AG04449 (cell line): ENCODE measurements around the gene MGAT3.

Experiments
- CTCF ChIA-PET: fragments of 350-600 bp; formaldehyde crosslinking; extraction: SDS; loops from one replicate; lab custom pipeline; 2021; ENCODE audit warnings: antibody characterized with exemption; lab: Yijun Ruan, JAX
- POLR2A ChIA-PET: fragments of 400-600, 350-600 bp; formaldehyde crosslinking; extraction: SDS; loops from one replicate; lab custom pipeline; 2020; ENCODE audit warnings: antibody characterized with exemption, inconsistent platforms; lab: Yijun Ruan, JAX
- DNase-seq: peaks from one replicate; pipeline ENCODE4 v3.0.0-alpha.2; 2010; ENCODE audit warnings: low read depth, low spot score
- H3K4me3 ChIP-seq: 2 replicates; pipeline ENCODE4 v1.5.1; 2011; ENCODE audit warnings: low read depth, mild to moderate bottlenecking, control low read depth, low read length
- TF ChIP-seq, protein P1 (sequence below): IDR thresholded peaks from one replicate; pipeline ENCODE4 v1.5.1; 2011; ENCODE audit warnings: mild to moderate bottlenecking, moderate library complexity, low read length, control low read depth, inconsistent platforms; ENCODE audit not compliant: insufficient read depth; ENCODE audit errors: missing control alignments

MGAT3 gene

DNA sequence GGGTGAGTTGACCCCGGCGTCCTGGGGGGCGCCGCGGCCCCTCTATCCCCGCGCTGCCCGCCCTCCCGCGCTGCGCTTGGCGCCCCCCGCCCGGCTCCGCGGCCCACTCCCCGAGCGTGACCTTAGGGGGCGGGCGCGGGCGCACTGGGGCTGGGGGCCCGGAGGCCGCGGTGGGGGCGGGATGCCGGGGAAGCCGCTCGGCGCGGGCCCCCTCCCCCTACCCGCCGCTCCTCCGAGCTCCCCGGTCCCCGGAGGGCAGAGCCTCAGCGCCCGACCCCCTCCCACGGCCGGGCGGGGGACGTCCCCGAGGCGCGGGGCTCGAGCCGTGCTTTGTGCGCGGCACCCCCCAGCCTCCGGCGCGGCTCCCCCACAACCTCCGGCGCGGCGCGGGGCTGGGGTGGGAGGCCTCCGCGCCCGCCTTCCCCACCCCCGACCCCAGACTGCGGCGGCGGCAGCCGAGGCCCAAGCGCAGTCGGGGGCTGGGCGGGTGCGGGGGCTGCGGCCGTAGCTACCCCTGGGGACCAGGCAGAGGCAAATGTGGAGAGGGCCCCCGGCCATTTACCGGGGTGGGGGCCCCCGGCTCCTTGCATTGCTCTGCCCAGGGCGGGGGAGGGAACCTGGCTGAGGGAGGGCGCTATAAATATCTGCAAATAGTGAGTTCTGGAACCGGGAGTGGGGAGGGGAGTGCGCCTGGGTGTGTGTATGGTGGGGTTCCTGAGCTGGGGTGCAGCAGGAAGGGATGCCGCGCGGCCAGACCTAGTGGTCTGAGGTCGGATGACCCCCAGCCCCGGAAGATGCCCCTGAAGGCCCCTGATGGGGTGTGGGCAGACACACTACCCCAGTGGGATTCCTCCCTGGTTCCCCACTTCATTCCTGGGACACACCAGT, 988 bp downstream of the MGAT3 start:
- ChIA-PET POLR2A (no interaction called here), CTCF (interaction anchor here (0.6 kb wide), 1 partner anchor 72 kb away, joined by 3 read pairs; no protein-coding TSS in a partner anchor)
- no peak for DNase-seq
- H3K4me3 ChIP-seq, result no peak overlapping the region; the same call in 1 of the 2 replicates
- TF ChIP-seq, protein P1, sequence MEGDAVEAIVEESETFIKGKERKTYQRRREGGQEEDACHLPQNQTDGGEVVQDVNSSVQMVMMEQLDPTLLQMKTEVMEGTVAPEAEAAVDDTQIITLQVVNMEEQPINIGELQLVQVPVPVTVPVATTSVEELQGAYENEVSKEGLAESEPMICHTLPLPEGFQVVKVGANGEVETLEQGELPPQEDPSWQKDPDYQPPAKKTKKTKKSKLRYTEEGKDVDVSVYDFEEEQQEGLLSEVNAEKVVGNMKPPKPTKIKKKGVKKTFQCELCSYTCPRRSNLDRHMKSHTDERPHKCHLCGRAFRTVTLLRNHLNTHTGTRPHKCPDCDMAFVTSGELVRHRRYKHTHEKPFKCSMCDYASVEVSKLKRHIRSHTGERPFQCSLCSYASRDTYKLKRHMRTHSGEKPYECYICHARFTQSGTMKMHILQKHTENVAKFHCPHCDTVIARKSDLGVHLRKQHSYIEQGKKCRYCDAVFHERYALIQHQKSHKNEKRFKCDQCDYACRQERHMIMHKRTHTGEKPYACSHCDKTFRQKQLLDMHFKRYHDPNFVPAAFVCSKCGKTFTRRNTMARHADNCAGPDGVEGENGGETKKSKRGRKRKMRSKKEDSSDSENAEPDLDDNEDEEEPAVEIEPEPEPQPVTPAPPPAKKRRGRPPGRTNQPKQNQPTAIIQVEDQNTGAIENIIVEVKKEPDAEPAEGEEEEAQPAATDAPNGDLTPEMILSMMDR, result no peak

DNA sequence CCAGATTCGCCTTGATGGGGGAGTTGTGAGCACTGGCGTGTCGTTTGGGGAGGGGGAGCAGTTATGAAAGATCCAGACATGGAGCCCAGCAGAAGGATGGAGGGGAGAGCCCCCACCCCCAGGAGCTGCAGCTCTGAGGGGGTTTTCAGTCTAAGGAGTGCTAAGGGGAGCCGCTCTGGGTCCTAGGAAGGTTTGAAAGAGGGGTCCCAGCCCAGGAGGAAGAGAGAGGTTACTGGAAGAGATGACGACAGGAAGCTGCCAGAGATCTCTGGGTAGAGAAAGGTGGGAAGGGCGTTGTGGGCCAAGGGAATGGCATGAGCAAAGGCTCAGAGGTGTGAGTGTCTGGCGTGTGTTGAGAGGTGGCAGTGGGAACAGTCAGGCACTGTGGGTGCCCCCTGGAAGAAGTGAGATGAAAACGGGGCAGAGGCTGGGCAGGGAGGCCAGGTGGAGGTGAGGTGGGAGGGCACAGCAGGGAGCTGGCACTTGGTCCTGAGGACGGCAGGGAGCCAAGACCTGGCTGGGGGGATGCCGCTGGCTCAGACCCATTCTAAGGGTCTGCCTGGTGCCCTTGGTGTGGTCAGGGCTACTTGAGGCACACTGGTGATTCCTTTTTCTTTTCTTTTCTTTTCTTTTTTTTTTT, 1.8 kb downstream of the MGAT3 start:
- POLR2A ChIA-PET, result interaction anchor here (1.0 kb wide), 1 partner anchor 36 kb away, joined by 3 read pairs; no protein-coding TSS in a partner anchor
- TF ChIP-seq, protein P1, result no peak
- H3K4me3 ChIP-seq, result no peak overlapping the region
- CTCF ChIA-PET, result no interaction called here
- no peak for DNase-seq

DNA sequence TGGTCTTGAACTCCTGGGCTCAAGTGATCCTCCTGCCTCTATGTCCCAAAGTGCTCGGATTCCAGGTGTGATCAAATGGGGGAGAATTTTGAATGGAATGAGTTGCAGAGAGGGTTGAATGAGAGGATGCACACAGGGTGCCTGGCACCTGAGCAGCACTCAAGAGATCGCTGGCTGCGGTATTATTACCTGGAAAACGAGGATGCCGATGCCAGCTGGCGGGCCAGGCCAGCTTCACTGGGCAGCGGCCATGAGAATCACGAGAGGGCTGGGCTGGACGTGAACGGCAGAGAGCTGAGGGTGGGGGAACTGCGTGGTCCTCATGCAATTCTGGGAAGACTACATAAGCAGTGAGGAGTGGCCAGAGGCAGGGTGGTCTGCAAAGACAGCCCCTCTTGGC, 2.9 kb downstream of the MGAT3 start:
- no peak overlapping the region for H3K4me3 ChIP-seq
- ChIA-PET POLR2A (interaction anchor here (1.0 kb wide), 1 partner anchor 35 kb away, joined by 3 read pairs; no protein-coding TSS in a partner anchor), CTCF (no interaction called here)
- TF ChIP-seq, protein P1, result no peak
- DNase-seq, result no peak

DNA sequence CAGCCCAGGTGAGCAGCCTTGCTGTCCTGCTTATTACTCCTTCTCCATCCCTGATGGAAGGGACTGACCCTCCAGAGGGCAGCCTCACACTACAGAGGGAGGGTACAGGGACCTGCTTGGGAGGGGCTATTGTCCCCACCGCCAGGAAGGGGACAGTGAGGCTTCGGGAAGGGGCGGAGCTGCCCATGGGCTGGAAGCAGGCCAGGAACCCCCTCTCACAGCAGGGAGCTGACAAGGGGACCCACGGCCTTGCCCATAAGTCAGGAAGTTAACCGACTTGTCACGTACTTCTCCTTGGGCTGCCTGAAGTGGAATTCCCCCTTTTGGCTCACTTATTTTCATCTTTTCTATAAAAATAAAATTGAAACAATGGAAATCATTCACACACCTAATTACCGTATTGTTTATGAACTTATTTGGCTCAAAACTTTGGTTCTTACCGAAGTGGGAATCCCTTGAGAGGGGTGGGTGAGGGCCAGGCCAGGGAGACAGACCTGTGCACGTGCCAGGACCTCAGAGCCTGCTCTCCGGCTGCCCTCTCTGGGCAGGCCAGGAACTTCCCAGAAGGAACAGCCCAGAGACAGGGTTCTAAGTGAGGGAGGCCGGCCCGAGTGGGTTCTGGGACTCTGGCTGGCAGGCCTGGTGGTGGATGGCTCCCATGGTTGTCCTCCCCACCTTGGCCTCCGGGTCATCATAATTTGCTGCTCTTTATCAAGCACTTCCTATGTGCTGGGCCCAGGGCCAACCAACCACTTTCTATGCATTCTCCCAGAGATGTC, 5.8 kb downstream of the MGAT3 start:
- ChIA-PET CTCF (interaction anchor here (1.4 kb wide), 1 partner anchor 20 kb away, joined by 3 read pairs; no protein-coding TSS in a partner anchor), POLR2A (no interaction called here)
- no peak overlapping the region for H3K4me3 ChIP-seq
- DNase-seq, result no peak
- TF ChIP-seq, protein P1, result no peak

DNA sequence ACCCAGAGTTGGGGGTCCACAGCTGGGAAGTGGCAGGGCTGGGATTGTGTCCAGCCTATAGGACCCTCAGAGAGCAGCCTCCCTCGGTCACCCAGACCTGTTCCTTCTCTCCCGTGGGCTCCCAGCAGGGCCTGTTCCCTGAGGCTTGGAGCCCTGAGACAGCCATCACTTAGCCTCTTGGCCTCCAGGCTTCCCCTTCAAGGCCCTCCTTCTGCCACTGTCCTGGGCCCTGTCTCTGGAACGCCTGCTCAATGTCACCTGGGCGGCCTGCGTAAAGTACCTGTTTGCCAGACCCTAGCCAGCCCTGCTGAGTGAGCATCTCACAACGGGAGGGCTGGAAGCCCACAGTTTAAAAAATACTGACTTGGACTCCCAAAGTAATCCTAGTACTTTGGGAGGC, 6.5 kb downstream of the MGAT3 start:
- TF ChIP-seq, protein P1, result no peak
- POLR2A ChIA-PET, result no interaction called here
- CTCF ChIA-PET, result interaction anchor here (1.6 kb wide), 1 partner anchor 26 kb away, joined by 3 read pairs; no protein-coding TSS in a partner anchor
- no peak overlapping the region for H3K4me3 ChIP-seq
- no peak for DNase-seq
